GM12878 (cell line): ENCODE measurements around the gene TSPAN31. TPM values are rescaled to one million over a fixed set of nuclear protein-coding genes. Genes with fewer than 3 reads are reported as not detected.
"Not testable (repeated sequence)": the region's sequence is repeated elsewhere in the genome, so short reads cannot be mapped to it uniquely, and the experiment has no call there.

ENCODE experiments used
- ATAC-seq: fragments of 200-7000 bp; cut with Tn5 transposase; 3 replicates; pipeline ENCODE4 v1.9.1; 2020; ENCODE audit warnings: mild to moderate bottlenecking, moderate library complexity
- BruUV-seq: library from RNA; stranded (reverse); fragments of 400-500 nt; replicated peaks from 2 replicates; lab custom pipeline; 2021; lab: Mats Ljungman, UMichigan
- CTCF ChIA-PET: fragments of 300-600 bp; sonication (Branson Sonifier 250); formaldehyde crosslinking; extraction: SDS; loops from one replicate; lab custom pipeline; 2021; ENCODE audit warnings: inconsistent platforms; lab: Yijun Ruan, JAX
- POLR2A ChIA-PET: fragments of 350-600 bp; formaldehyde crosslinking; extraction: SDS; loops from one replicate; lab custom pipeline; 2021; ENCODE audit warnings: inconsistent platforms; lab: Charles Lee
- RAD21 ChIA-PET: fragments of 300-600 bp; sonication (Branson Sonifier 250); formaldehyde crosslinking; loops from one replicate; lab custom pipeline; 2023; ENCODE audit warnings: antibody characterized with exemption; ENCODE audit not compliant: unreplicated experiment; lab: Charles Lee
- SMC1A ChIA-PET: fragments of 300-600 bp; sonication (Branson Sonifier 250); formaldehyde crosslinking; loops from one replicate; lab custom pipeline; 2023; ENCODE audit not compliant: unreplicated experiment, uncharacterized antibody; lab: Charles Lee
- DNase-seq: peaks from one replicate; pipeline ENCODE4 v3.0.0-alpha.2; 2011; ENCODE audit warnings: low read depth, low spot score
- FAIRE-seq: peaks from 3 replicates; lab custom pipeline; 2011; peaks lifted over from hg19 to GRCh38; lab: Jason Lieb, UNC
- H2AFZ ChIP-seq: 2 replicates; pipeline ENCODE4 v1.6.0; 2011; ENCODE audit warnings: low read depth, low read length, control low read depth; ENCODE audit not compliant: control insufficient read depth
- H3K27ac ChIP-seq: 2 replicates; pipeline ENCODE4 v1.5.1; 2011; ENCODE audit warnings: control low read depth; ENCODE audit not compliant: control insufficient read depth, insufficient read depth
- H3K27me3 ChIP-seq, 2 experiments: replicated peaks in 1 of 2; 2 replicates each; pipeline versions ENCODE4 v1.6.0 to v1.6.1; 2011; ENCODE audit warnings: low read length in 1 of 2; ENCODE audit not compliant: control insufficient read depth in 2 of 2, insufficient read depth in 2 of 2
- H3K36me3 ChIP-seq, 2 experiments: 2 replicates each; pipeline ENCODE4 v1.5.1; 2011; ENCODE audit warnings: low read length in 1 of 2; ENCODE audit not compliant: control insufficient read depth in 2 of 2, insufficient read depth in 2 of 2
- H3K4me1 ChIP-seq: 2 replicates; pipeline ENCODE4 v1.6.1; 2011; ENCODE audit warnings: mild to moderate bottlenecking, low read length, moderate library complexity, mixed read lengths; ENCODE audit not compliant: control insufficient read depth, insufficient read depth
- H3K4me2 ChIP-seq: 2 replicates; pipeline ENCODE4 v1.6.0; 2011; ENCODE audit warnings: control low read depth; ENCODE audit not compliant: control insufficient read depth, insufficient read depth
- H3K4me3 ChIP-seq: fragments of 200-600 bp; sonication (generic); 2 replicates; pipeline ENCODE4 v1.5.1; 2016
- H3K79me2 ChIP-seq: 2 replicates; pipeline ENCODE4 v1.6.0; 2011; ENCODE audit warnings: low read length; ENCODE audit not compliant: control insufficient read depth, insufficient read depth
- H3K9ac ChIP-seq: 2 replicates; pipeline ENCODE4 v1.8.0; 2011; ENCODE audit warnings: low read length, control low read depth, mixed read lengths; ENCODE audit not compliant: control insufficient read depth, insufficient read depth
- H3K9me3 ChIP-seq: replicated peaks from 3 replicates; pipeline ENCODE4 v1.5.1; 2011; ENCODE audit warnings: mild to moderate bottlenecking, low read length; ENCODE audit not compliant: control insufficient read depth, insufficient read depth
- H4K20me1 ChIP-seq: 2 replicates; pipeline ENCODE4 v1.6.0; 2011; ENCODE audit not compliant: control insufficient read depth, insufficient read depth
- POLR2A ChIP-seq: IDR thresholded peaks from 2 replicates; pipeline ENCODE4 v1.6.1; 2011; ENCODE audit warnings: low read depth, mild to moderate bottlenecking, low read length
- POLR2AphosphoS2 ChIP-seq: IDR thresholded peaks from 2 replicates; pipeline ENCODE4 v1.6.1; 2011; ENCODE audit warnings: low read depth, mild to moderate bottlenecking, low read length, improper control_type of control experiment, moderate library complexity
- TBL1XR1 ChIP-seq: IDR thresholded peaks from 2 replicates; pipeline ENCODE4 v1.6.1; 2012; ENCODE audit warnings: low read depth, low read length, improper control_type of control experiment
- WGBS: methylation state at CpG from one replicate; pipeline ENCODE4 v1.1.6; 2016; ENCODE audit warnings: low lambda C conversion rate; ENCODE audit not compliant: insufficient replicate concordance, insufficient coverage; ENCODE audit errors: missing lambda C conversion rate; 5-methylcytosine and 5-hydroxymethylcytosine counted together
- in situ Hi-C: fragments of 300-500 bp; cut with MboI; formaldehyde crosslinking; loops from 9 replicates; pipeline ENCODE4 v1.14.3; 2018; ENCODE audit warnings: mixed read lengths
- intact Hi-C: fragments of 100-400 bp; cut with micrococcal nuclease; formaldehyde crosslinking; loops from one replicate; pipeline ENCODE4 v1.14.2; 2022; ENCODE audit not compliant: unreplicated experiment
- polyA plus RNA-seq, 11 experiments: library from polyadenylated mRNA; depleted of rRNA in 4 of 11; unstranded in 6 of 11; stranded (reverse) in 5 of 11; fragments of >200 nt; fragmentation: Nextera tagmentation in 4 of 11; fragmentation: Illumina TruSeq in 1 of 11; extraction: Ambion mirVana in 4 of 11; extraction: Trizol in 1 of 11; gene quantifications; 1 replicate in 1 of 11; 2 replicates in 10 of 11; pipeline versions ENCODE4 v1.2.1 to v1.2.3, GENCODE V29; 2011 to 2016; ENCODE audit warnings: inconsistent platforms in 2 of 11, missing spikeins in 2 of 11, low read depth in 1 of 11
- total RNA-seq, 4 experiments: library from RNA; depleted of rRNA in 3 of 4; stranded (reverse); fragments of >200 nt in 3 of 4; fragmentation: Illumina TruSeq in 1 of 4; extraction: Trizol in 1 of 4; gene quantifications; 2 replicates each; pipeline versions ENCODE4 v1.2.1 to v1.2.3, GENCODE V29; 2013 to 2021

Gene TSPAN31
- total and polyA plus RNA-seq, 10 of the 15 experiments (the other 5 are each of a cell fraction or from before 2014, with no cell fraction given): 11.8 to 32.2 (median 24.7) TPM

DNA sequence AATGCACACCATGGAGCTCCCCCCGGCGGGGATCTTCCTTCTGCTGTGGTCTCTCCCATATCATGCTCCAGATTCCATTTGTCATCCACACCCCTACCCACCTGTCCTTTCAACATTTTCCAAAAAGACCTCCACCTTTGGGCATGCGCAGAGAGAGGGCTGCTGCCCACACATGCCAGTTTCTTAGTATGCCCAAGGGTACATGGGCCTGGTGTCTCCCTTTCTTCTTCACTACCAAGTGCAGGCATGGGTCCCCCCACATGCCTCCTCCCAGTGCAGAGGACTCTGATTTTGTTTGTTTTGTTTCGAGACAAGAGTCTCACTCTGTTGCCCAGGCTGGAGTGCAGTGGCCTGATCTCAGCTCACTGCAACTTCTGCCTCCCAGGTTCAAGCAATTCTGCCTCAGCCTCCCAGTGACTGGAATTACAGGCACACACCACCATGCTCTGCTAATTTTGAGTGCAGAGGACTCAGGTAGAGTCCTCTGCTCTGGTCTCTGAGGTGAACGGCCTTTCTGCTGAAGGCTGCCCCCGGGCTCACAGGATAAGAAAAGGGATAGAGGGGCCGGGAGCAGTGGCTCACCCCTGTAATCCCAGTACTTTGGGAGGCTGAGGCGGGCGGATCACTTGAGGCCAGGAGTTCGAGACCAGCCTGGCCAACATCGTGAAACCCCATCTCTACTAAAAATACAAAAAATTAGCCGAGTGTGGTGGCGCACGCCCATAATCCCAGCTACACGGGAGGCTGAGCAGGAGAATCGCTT, 22.8 kb upstream of the TSPAN31 start:
- H3K9me3 ChIP-seq, H3K4me3 ChIP-seq, intact Hi-C loops, FAIRE-seq, H3K79me2 ChIP-seq, ATAC-seq, H3K4me1 ChIP-seq, H3K9ac ChIP-seq, DNase-seq, H3K4me2 ChIP-seq, H3K27ac ChIP-seq, RAD21 ChIA-PET, in situ Hi-C loops, H2AFZ ChIP-seq, BruUV-seq, H3K27me3 ChIP-seq, H4K20me1 ChIP-seq: not testable (repeated sequence)
- 96% methylated on average over 16 of the region's 16 CpGs for WGBS
- TF ChIP-seq POLR2A: 0 out of 2 replicates have a peak, but pooled peaks have one; percentile 0
- CTCF ChIA-PET: interaction anchor here (1.1 kb wide), 1 partner anchor 10 kb away, joined by 3 read pairs; no protein-coding TSS in a partner anchor
- POLR2A ChIA-PET: interaction anchor here (0.7 kb wide), 1 partner anchor 12 kb away, joined by 3 read pairs; no protein-coding TSS in a partner anchor
- peaks cover 5 to 16% of the 10 kb centered on the region in 2 experiments for H3K36me3 ChIP-seq
- SMC1A ChIA-PET: interaction anchor here (0.7 kb wide), 1 partner anchor 20 kb away, joined by 3 read pairs; no protein-coding TSS in a partner anchor

DNA sequence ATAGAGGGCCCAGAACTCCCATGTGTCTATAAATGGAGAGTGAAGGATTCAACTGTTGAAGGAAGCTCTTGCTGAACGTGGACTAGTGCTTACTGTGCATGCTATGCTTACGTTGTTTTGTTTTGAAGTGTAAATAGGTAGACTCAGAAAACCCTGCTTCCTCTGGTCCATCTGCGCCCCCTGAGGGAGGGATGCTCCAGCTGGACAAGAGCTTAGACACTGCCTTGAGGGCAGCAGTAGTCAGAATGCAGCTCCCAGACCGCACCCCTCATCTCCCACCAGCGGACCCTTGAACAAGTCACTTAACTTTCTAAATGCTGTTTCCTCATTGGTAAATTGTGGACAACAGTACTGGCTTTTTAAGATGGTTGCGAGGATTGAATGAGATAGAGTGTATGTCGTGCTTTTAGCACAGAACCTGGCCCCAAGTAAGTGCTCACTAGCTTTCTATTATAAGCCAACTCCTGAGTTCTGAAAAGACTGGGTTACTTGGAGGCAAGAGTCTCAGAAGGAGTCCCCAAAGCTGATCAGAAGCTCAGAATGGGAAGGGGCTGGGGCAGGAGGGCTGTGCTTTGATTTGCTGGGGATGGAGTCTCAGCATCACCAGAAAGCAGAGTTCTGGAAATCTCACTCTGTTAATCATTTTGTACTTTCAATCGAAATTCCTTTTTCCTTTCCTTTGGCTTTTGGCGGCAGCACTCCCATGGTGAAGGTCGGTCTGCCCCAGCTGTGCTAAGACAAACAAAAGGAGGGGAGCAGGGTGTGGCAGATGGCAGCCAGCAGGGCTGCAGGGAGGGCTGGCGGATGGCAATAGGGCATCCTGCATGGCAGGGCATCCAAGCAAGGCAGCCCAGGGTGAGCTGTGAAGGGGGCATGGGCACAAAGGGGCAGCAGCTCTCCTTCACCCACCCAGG, 21.9 kb upstream of the TSPAN31 start:
- H3K4me2 ChIP-seq: no peak overlapping the region
- H2AFZ ChIP-seq: no peak overlapping the region
- SMC1A ChIA-PET: interaction anchor here (0.7 kb wide), 1 partner anchor 19 kb away, joined by 3 read pairs; no protein-coding TSS in a partner anchor
- H3K36me3 ChIP-seq: peaks cover 9 to 14% of the 10 kb centered on the region in 2 experiments
- no peak overlapping the region for H3K9ac ChIP-seq
- TF ChIP-seq POLR2A (peak; percentile 28; the same call in 1 of the 2 replicates), TBL1XR1 (no peak), POLR2AphosphoS2 (peak; percentile 38; the same call in 1 of the 2 replicates)
- TF ChIP-seq, all 136 proteins: peak for 2
- H3K9me3 ChIP-seq: no peaks in the 10 kb centered on the region
- in situ Hi-C loops: no loop called here
- H3K79me2 ChIP-seq: no peaks in the 10 kb centered on the region
- RAD21 ChIA-PET: no interaction called here
- POLR2A ChIA-PET: interaction anchor here (0.5 to 1.1 kb wide), 5 partner anchors 11 to 383 kb away, joined by 3 to 5 read pairs (median 3); partner anchors contain the start of gene TSPAN31
- no peaks in the 10 kb centered on the region for H4K20me1 ChIP-seq
- H3K27ac ChIP-seq: no peak overlapping the region
- no peaks in the 10 kb centered on the region for H3K4me1 ChIP-seq
- CTCF ChIA-PET: interaction anchor here (1.1 kb wide), 1 partner anchor 9 kb away, joined by 3 read pairs; no protein-coding TSS in a partner anchor
- no TSS peak for BruUV-seq
- DNase-seq: no peak
- ATAC-seq: no peak
- intact Hi-C loops: no loop called here
- no peak for FAIRE-seq
- 88% methylated on average over 11 of the region's 11 CpGs for WGBS
- no peaks in the 10 kb centered on the region for H3K27me3 ChIP-seq
- no peak overlapping the region for H3K4me3 ChIP-seq
